ENCODE measurements around the gene SLIT2.

SLIT2 gene, protein sequence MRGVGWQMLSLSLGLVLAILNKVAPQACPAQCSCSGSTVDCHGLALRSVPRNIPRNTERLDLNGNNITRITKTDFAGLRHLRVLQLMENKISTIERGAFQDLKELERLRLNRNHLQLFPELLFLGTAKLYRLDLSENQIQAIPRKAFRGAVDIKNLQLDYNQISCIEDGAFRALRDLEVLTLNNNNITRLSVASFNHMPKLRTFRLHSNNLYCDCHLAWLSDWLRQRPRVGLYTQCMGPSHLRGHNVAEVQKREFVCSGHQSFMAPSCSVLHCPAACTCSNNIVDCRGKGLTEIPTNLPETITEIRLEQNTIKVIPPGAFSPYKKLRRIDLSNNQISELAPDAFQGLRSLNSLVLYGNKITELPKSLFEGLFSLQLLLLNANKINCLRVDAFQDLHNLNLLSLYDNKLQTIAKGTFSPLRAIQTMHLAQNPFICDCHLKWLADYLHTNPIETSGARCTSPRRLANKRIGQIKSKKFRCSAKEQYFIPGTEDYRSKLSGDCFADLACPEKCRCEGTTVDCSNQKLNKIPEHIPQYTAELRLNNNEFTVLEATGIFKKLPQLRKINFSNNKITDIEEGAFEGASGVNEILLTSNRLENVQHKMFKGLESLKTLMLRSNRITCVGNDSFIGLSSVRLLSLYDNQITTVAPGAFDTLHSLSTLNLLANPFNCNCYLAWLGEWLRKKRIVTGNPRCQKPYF (N-terminal part only)

DNA sequence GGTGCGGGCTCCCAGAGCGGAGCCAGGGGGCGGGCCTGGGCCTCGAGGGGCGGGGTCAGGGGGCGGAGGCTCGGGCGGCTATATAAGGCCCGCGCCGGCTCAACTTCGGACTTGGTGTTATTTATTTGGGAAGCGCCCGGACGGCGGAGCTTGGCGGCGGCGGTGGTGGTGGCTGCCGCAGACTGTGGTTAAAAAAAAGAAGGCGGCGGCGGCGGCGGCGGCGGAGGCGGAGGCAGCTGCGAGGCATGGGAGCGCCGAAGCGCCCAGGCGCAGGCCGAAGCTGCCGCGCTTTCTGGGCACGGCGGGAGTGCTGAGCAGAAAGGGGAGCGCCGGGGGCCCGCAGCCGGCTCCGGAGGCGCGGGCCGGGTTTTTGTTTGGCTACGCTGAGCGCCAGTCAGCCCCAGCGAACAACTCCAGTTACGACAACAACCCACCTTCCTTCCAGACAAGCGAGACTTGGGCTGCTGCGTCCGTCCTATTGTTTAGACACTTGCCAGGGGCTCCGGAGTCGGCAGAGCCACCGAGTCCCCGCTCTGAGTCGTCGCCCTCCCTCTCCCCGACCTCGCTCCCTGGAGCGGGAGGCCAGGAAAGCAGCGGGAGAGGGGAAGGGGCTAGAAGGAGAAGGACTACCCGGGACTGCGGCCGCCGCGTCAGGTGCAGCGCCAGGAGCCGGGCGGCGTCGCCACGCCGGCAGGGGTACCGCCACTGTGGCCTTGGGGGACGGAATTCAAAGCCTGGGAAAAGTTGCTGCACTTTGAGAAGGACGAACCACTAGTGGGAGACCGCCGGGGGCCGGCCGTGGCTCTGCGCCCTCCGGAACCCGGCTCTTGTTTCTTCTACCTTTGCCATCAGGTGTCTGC is at the start of gene SLIT2:
SLIT2 (plus strand) TSS at position 110 of the 860 bp plus-strand sequence. CDS start 1,911 bp downstream, outside the sequence.
- Histone ChIP-seq H4K20me1 (ENCODE audit: insufficient read depth, low read length) (no peaks in the 10 kb centered on the region), H3K4me3 (ENCODE audit: low read depth, low read length, poor library complexity, severe bottlenecking) (no peak within 1 kb of the TSS), H2AFZ (ENCODE audit: low read length) (no peak within 1 kb of the TSS), H3F3A (ENCODE audit: insufficient read depth, low read length) (no peaks in the 10 kb centered on the region), H3K4me1 (ENCODE audit: insufficient read depth, low read length, severe bottlenecking) (no peaks in the 10 kb centered on the region), H3K9ac (ENCODE audit: low read length) (no peak within 1 kb of the TSS), H3K27ac (ENCODE audit: low read depth, low read length, poor library complexity, severe bottlenecking) (no peak within 1 kb of the TSS), H3K4me2 (ENCODE audit: low read length) (no peak within 1 kb of the TSS), H3K79me2 (ENCODE audit: insufficient read depth, low read length) (no peaks in the 10 kb centered on the region), H3K9me2 (ENCODE audit: low read depth, low read length) (no peaks in the 10 kb centered on the region), H3K36me3 (ENCODE audit: insufficient read depth, low read length) (no peaks in the 10 kb centered on the region), H3K27me3 (ENCODE audit: insufficient read depth, low read length) (no peaks in the 10 kb centered on the region), H3K9me3 (ENCODE audit: low read length) (no peaks in the 10 kb centered on the region)
- TF ChIP-seq, protein P1, sequence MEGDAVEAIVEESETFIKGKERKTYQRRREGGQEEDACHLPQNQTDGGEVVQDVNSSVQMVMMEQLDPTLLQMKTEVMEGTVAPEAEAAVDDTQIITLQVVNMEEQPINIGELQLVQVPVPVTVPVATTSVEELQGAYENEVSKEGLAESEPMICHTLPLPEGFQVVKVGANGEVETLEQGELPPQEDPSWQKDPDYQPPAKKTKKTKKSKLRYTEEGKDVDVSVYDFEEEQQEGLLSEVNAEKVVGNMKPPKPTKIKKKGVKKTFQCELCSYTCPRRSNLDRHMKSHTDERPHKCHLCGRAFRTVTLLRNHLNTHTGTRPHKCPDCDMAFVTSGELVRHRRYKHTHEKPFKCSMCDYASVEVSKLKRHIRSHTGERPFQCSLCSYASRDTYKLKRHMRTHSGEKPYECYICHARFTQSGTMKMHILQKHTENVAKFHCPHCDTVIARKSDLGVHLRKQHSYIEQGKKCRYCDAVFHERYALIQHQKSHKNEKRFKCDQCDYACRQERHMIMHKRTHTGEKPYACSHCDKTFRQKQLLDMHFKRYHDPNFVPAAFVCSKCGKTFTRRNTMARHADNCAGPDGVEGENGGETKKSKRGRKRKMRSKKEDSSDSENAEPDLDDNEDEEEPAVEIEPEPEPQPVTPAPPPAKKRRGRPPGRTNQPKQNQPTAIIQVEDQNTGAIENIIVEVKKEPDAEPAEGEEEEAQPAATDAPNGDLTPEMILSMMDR (IDR thresholded peaks at IDR 0.05; ENCODE audit: low read length), result no peak
- no peak for TF ChIP-seq EZH2 (IDR thresholded peaks at IDR 0.05; ENCODE audit: borderline replicate concordance, low read length)

DNA sequence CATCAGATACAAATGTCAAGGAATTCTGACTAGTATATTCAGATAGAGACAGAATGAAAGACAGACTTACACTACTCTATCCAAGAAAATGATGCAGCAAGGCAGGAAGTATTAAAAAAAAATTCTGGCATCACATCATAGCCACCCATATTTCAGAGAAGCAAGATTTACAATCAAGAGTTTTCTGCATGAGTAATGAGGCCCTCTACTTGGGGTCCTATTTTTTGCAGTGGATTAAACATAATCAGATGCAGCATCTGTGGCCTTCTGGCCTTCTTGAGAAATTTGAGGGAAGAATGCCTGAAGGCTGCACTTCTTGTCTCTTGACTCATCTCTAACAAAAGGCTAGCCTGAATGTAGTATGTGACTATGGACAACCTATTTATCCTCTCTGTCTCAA is 48.2 kb upstream of the SLIT2 start:
- Histone ChIP-seq H3K36me3 (ENCODE audit: insufficient read depth, low read length) (no peaks in the 10 kb centered on the region), H3K79me2 (ENCODE audit: insufficient read depth, low read length) (no peaks in the 10 kb centered on the region), H3K9me2 (ENCODE audit: low read depth, low read length) (no peaks in the 10 kb centered on the region), H3K4me1 (ENCODE audit: insufficient read depth, low read length, severe bottlenecking) (no peaks in the 10 kb centered on the region), H3K27ac (ENCODE audit: low read depth, low read length, poor library complexity, severe bottlenecking) (no peak overlapping the region), H4K20me1 (ENCODE audit: insufficient read depth, low read length) (no peaks in the 10 kb centered on the region), H3K9me3 (ENCODE audit: low read length) (no peaks in the 10 kb centered on the region), H3K27me3 (ENCODE audit: insufficient read depth, low read length) (no peaks in the 10 kb centered on the region), H3K4me2 (ENCODE audit: low read length) (no peak overlapping the region), H2AFZ (ENCODE audit: low read length) (no peak overlapping the region), H3K4me3 (ENCODE audit: low read depth, low read length, poor library complexity, severe bottlenecking) (no peak overlapping the region), H3F3A (ENCODE audit: insufficient read depth, low read length) (no peaks in the 10 kb centered on the region), H3K9ac (ENCODE audit: low read length) (no peak overlapping the region)
- TF ChIP-seq EZH2 (IDR thresholded peaks at IDR 0.05; ENCODE audit: borderline replicate concordance, low read length), result no peak
- TF ChIP-seq, protein P1 (IDR thresholded peaks at IDR 0.05; ENCODE audit: low read length), result no peak

DNA sequence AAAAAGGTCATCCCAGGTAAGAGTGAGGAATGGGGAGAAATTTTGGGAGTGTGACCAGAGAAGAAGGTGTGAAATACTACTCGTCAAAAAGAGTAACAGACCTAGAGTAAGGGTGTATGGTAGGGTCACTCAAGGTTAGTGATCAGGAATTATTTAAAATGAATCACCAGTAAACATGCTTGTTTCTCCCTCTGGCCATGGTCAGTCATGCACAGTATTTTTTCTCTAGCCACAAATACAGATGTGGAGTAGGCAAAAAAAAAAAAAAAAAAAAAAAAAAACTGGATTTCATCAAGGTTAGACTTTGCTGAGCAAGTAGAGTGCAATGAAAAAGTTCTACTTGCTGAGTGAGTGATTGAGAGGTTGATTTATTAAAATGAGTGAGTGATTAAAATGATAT is 34.2 kb upstream of the SLIT2 start:
- no peak overlapping the region for H3K27ac ChIP-seq (ENCODE audit: low read depth, low read length, poor library complexity, severe bottlenecking)
- no peaks in the 10 kb centered on the region for H3K79me2 ChIP-seq (ENCODE audit: insufficient read depth, low read length)
- H3K9me3 ChIP-seq (ENCODE audit: low read length), result no peaks in the 10 kb centered on the region
- H3F3A ChIP-seq (ENCODE audit: insufficient read depth, low read length), result no peaks in the 10 kb centered on the region
- no peaks in the 10 kb centered on the region for H3K27me3 ChIP-seq (ENCODE audit: insufficient read depth, low read length)
- H3K4me2 ChIP-seq (ENCODE audit: low read length), result no peak overlapping the region
- no peaks in the 10 kb centered on the region for H3K4me1 ChIP-seq (ENCODE audit: insufficient read depth, low read length, severe bottlenecking)
- no peak overlapping the region for H3K9ac ChIP-seq (ENCODE audit: low read length)
- H4K20me1 ChIP-seq (ENCODE audit: insufficient read depth, low read length), result no peaks in the 10 kb centered on the region
- no peak overlapping the region for H2AFZ ChIP-seq (ENCODE audit: low read length)
- no peak overlapping the region for H3K4me3 ChIP-seq (ENCODE audit: low read depth, low read length, poor library complexity, severe bottlenecking)
- no peaks in the 10 kb centered on the region for H3K36me3 ChIP-seq (ENCODE audit: insufficient read depth, low read length)
- H3K9me2 ChIP-seq (ENCODE audit: low read depth, low read length), result no peaks in the 10 kb centered on the region
- TF ChIP-seq, protein P1 (IDR thresholded peaks at IDR 0.05; ENCODE audit: low read length), result no peak
- TF ChIP-seq EZH2 (IDR thresholded peaks at IDR 0.05; ENCODE audit: borderline replicate concordance, low read length), result no peak

Measured in OCI-LY1 (cell line).